Breast epithelium (tissue), 4 donors: ENCODE data around the gene DDR1. TPM values are rescaled to one million over a fixed set of nuclear protein-coding genes. Genes with fewer than 3 reads are reported as not detected.

ENCODE experiments used
- DNase-seq, 2 donors: peaks; one replicate each; pipeline ENCODE4 v3.0.0-alpha.2; 2019; ENCODE audit warnings: low spot score in 2 of 2
- H3K27ac ChIP-seq, 2 donors: fragments of 200-600 bp; sonication (generic) in 1 of 2; one replicate each; pipeline ENCODE4 v1.5.1; 2016 to 2019; ENCODE audit warnings: mild to moderate bottlenecking in 1 of 2
- H3K27me3 ChIP-seq, 2 donors: fragments of 200-600 bp; sonication (generic) in 1 of 2; one replicate each; pipeline versions ENCODE4 v1.5.1 to v1.6.0; 2017 to 2019; ENCODE audit warnings: control low read depth in 1 of 2, mild to moderate bottlenecking in 1 of 2
- H3K36me3 ChIP-seq: fragments of 200-600 bp; one replicate; pipeline ENCODE4 v1.5.1; 2019
- H3K4me1 ChIP-seq, 2 donors: fragments of 200-600 bp; sonication (generic); one replicate each; pipeline ENCODE4 v1.5.1; 2016 to 2019; ENCODE audit warnings: control low read depth in 1 of 2
- H3K4me3 ChIP-seq, 3 donors: fragments of 200-600 bp; sonication (generic); 1 replicate in 2 of 3; 2 replicates in 1 of 3; pipeline ENCODE4 v1.5.1; 2016 to 2019; ENCODE audit warnings: mild to moderate bottlenecking in 3 of 3, moderate library complexity in 2 of 3
- H3K9me3 ChIP-seq, 2 donors: fragments of 200-600 bp; sonication (generic) in 1 of 2; one replicate each; pipeline ENCODE4 v1.5.1; 2016 to 2019; ENCODE audit warnings: control low read depth in 1 of 2
- CTCF ChIP-seq, 3 donors: fragments of 450-650 bp; IDR thresholded peaks; one replicate each; pipeline ENCODE4 v1.5.1; 2016 to 2017; ENCODE audit warnings: antibody characterized with exemption in 3 of 3, mild to moderate bottlenecking in 3 of 3, moderate library complexity in 3 of 3
- POLR2A ChIP-seq: fragments of 450-650 bp; IDR thresholded peaks from one replicate; pipeline ENCODE4 v1.6.1; 2016; ENCODE audit warnings: antibody characterized with exemption, mild to moderate bottlenecking, moderate library complexity
- POLR2AphosphoS5 ChIP-seq, 3 donors: sonication (generic); formaldehyde crosslinking; IDR thresholded peaks; one replicate each; pipeline ENCODE4 v1.6.1; 2017; ENCODE audit warnings: antibody characterized with exemption in 3 of 3
- intact Hi-C: fragments of 100-400 bp; cut with DNase I; formaldehyde crosslinking; loops from one replicate; pipeline ENCODE4 v1.15.1; 2023; ENCODE audit warnings: low total_unique reads
- total RNA-seq, 3 donors: library from RNA; depleted of rRNA; stranded (reverse); fragments of >200 nt; gene quantifications; one replicate each; pipeline ENCODE4 v1.1.0, GENCODE V29; 2016

DDR1 gene
- total RNA-seq, 3 donors from 2014 or later, result 18.1 to 149 (median 72.1) TPM

GRCh38 chr6:30841644-30842504 is 42.4 kb upstream of the DDR1 start:
- Histone ChIP-seq H3K4me3 (no peak overlapping the region), H3K36me3 (no peaks in the 10 kb centered on the region), H3K27me3 (no peaks in the 10 kb centered on the region), H3K27ac (no peak overlapping the region), H3K9me3 (no peaks in the 10 kb centered on the region), H3K4me1 (peaks cover 0 to 3% of the 10 kb centered on the region in 2 donors)
- TF ChIP-seq POLR2A, result no peak
- no peak for TF ChIP-seq POLR2AphosphoS5 (IDR thresholded peaks at IDR 0.05)
- no peak for TF ChIP-seq CTCF (IDR thresholded peaks at IDR 0.05)
- intact Hi-C loops, result no loop called here
- no peak for DNase-seq

GRCh38 chr6:30842754-30843610 is 41.3 kb upstream of the DDR1 start:
- H3K27me3 ChIP-seq, result no peaks in the 10 kb centered on the region
- intact Hi-C loops, result no loop called here

GRCh38 chr6:30843611-30843998 is 40.7 kb upstream of the DDR1 start:
- H3K36me3 ChIP-seq, result no peaks in the 10 kb centered on the region
- TF ChIP-seq POLR2A (no peak), POLR2AphosphoS5 (IDR thresholded peaks at IDR 0.05) (no peak), CTCF (IDR thresholded peaks at IDR 0.05) (no peak)
- no peak overlapping the region for H3K4me3 ChIP-seq
- no peak for DNase-seq
- intact Hi-C loops, result no loop called here
- no peaks in the 10 kb centered on the region for H3K9me3 ChIP-seq
- peaks cover 0 to 3% of the 10 kb centered on the region in 2 donors for H3K4me1 ChIP-seq
- peak overlapping the region; percentile 51 to 74 for H3K27ac ChIP-seq
- H3K27me3 ChIP-seq, result no peaks in the 10 kb centered on the region

More at GRCh38 chr6:30842754-30843610, 41.3 kb upstream of the DDR1 start:
- Histone ChIP-seq H3K4me1 (peaks cover 0 to 3% of the 10 kb centered on the region in 2 donors), H3K27ac (peak overlapping the region in 1 of 2 donors; percentile 74), H3K36me3 (no peaks in the 10 kb centered on the region), H3K9me3 (no peaks in the 10 kb centered on the region), H3K4me3 (no peak overlapping the region)
- TF ChIP-seq POLR2A (no peak), CTCF (IDR thresholded peaks at IDR 0.05) (no peak)
- no peak for DNase-seq

GRCh38 chr6:30844118-30844535 is 40.2 kb upstream of the DDR1 start:
- H3K27me3 ChIP-seq, result no peaks in the 10 kb centered on the region
- no peaks in the 10 kb centered on the region for H3K9me3 ChIP-seq
- H3K27ac ChIP-seq, result peak overlapping the region; percentile 51 to 74
- peaks cover 0 to 3% of the 10 kb centered on the region in 2 donors for H3K4me1 ChIP-seq
- no peak overlapping the region for H3K4me3 ChIP-seq
- intact Hi-C loops, result no loop called here
- DNase-seq, result peak in 1 of 2 donors; percentile 68
- TF ChIP-seq CTCF (IDR thresholded peaks at IDR 0.05) (no peak), POLR2AphosphoS5 (IDR thresholded peaks at IDR 0.05) (peak in 1 of 3 donors; percentile 42)
- no peaks in the 10 kb centered on the region for H3K36me3 ChIP-seq
